Astrocyte of the cerebellum (primary cell): Measurements from ENCODE around the gene FBXL17.

ENCODE experiments used
- DNase-seq: peaks from one replicate; pipeline ENCODE4 v3.0.0-alpha.2; 2011; ENCODE audit warnings: low read depth
- H3K4me3 ChIP-seq: 2 replicates; pipeline ENCODE4 v1.5.1; 2011; ENCODE audit warnings: mild to moderate bottlenecking, low read depth, low read length, moderate library complexity
- in situ Hi-C: cut with HindIII; loops from 2 replicates; pipeline ENCODE4 v1.10.0; 2017; ENCODE audit warnings: low sequenced_read_pairs
- TF ChIP-seq, protein P1 (sequence below): IDR thresholded peaks from 2 replicates; pipeline ENCODE4 v1.5.1; 2012; ENCODE audit warnings: low read length, low read depth, moderate library complexity, mild to moderate bottlenecking; ENCODE audit errors: missing control alignments

The FBXL17 gene

DNA sequence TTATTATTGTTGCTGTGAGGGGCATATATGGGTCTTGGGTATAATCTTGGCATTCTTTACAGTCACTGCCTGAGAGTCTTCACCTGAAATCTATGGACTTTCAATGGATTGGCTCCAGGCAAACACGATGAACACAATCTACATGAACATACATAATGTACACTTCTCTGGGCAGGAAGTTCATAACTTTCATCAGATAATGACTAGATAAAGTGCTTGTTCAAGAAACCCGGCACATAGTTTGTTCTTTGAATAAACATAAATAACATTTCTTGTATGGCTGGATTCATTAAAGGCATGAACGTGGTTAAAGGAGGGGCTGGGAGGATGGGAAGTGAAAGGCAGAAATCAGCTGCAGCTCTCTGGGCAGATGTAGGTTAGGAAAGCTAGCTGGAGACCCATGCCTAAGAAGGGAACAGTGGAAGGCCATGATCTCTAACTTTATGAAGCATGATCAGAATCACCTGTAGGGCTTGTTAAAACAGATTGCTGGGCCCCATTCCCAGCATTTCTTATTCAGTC, 404.3 kb downstream of the FBXL17 start:
- TF ChIP-seq, protein P1, sequence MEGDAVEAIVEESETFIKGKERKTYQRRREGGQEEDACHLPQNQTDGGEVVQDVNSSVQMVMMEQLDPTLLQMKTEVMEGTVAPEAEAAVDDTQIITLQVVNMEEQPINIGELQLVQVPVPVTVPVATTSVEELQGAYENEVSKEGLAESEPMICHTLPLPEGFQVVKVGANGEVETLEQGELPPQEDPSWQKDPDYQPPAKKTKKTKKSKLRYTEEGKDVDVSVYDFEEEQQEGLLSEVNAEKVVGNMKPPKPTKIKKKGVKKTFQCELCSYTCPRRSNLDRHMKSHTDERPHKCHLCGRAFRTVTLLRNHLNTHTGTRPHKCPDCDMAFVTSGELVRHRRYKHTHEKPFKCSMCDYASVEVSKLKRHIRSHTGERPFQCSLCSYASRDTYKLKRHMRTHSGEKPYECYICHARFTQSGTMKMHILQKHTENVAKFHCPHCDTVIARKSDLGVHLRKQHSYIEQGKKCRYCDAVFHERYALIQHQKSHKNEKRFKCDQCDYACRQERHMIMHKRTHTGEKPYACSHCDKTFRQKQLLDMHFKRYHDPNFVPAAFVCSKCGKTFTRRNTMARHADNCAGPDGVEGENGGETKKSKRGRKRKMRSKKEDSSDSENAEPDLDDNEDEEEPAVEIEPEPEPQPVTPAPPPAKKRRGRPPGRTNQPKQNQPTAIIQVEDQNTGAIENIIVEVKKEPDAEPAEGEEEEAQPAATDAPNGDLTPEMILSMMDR: no peak
- in situ Hi-C loops: no loop called here
- DNase-seq: no peak
- no peak overlapping the region for H3K4me3 ChIP-seq

DNA sequence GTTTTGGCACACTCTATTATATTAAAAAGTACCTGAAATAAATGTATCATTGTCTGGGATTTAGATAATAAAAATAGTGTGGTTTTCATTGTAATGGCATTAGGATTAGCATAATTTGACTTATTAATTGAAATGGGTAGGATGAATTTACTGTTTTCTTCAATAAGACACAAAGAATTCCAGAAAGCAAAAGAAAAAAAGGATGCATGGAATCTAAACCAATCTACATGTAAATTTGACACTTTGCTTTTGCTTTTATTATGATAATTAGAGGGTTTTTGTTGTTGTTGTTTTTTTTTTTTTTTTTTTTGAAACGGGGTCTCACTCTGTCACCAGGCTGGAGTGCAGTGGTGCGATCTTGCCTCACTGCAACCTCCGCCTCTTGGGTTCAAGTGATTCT, 406.3 kb downstream of the FBXL17 start:
- in situ Hi-C loops: no loop called here
- no peak for DNase-seq
- H3K4me3 ChIP-seq: no peak overlapping the region
- TF ChIP-seq, protein P1: no peak

DNA sequence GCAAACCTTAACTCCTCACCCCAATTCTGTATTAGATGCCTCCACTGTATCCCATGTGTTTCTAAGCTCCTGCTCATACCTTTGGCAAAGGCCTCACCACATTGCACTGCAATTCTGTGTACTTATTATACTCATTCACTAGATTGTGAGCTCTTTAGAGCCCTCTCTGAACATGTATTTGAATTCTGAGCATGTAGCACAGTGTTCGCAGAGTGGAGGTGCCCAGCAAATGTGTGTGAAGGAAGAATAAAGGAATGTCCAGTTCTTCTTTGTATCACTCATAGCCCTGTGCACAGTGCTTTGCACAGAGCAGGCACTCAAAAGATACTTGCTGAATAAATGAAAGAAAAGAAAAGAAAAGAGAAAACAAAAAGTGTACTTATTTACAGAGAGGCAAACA, 410.1 kb downstream of the FBXL17 start:
- TF ChIP-seq, protein P1: no peak
- in situ Hi-C loops: no loop called here
- DNase-seq: no peak
- no peak overlapping the region for H3K4me3 ChIP-seq

DNA sequence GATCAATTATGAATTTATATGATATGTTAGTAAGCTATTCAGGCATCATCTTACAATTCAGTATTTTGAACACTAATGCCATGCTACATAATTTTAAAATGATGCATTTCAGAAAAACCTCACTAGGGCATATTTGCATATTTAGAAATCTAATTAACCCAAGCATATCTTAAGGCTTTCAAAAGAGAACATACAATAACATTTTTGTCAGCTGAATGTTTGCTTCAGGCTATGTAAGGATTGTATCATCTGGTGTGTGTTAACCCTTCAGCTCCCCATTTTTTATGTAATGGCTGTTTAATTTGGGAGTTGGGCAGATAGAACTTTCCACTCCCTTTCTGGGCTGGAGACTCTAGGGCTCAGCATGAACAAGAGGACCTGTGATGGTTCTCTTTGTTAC, 412.1 kb downstream of the FBXL17 start:
- TF ChIP-seq, protein P1: no peak
- in situ Hi-C loops: no loop called here
- no peak overlapping the region for H3K4me3 ChIP-seq
- DNase-seq: no peak

DNA sequence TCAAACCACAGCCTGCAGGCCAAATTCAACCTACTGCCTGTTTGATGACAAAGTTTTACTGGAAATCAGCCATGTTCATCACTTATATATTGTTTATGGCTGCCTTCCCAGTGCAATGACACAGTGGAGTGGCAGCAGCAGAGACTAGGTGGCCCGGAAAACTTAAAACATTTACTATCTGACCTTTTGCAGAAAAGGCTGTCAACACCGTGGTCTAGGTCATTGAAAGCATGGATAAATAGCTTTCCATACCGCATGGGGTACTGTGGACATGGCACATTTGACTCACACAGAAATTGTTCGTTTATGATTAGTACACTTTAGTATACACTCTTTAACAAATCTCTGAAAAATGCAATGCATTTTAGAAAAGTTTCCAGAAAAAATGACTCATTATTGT, 412.9 kb downstream of the FBXL17 start:
- in situ Hi-C loops: no loop called here
- TF ChIP-seq, protein P1: no peak
- no peak for DNase-seq
- no peak overlapping the region for H3K4me3 ChIP-seq

DNA sequence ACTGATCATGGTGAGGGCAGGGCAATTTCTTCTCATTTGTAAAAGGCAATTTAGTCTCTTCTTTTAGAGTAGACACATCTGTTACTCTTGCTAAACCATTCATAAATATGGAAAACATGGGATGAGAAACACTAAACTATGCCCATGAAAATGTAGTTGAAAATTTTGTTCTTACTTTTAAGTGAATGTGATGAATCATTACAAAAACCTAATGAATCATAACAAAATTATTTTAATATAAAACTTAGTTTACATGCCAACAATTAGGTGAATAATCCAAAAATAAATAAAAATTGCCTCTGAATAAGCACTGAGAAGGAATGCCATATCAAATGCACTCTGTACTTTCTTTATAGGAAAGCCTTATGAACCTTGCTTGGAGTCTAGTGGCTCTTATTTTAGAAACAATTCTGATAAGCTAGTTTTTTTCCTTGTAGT, 413.5 kb downstream of the FBXL17 start:
- DNase-seq: no peak
- TF ChIP-seq, protein P1: no peak
- in situ Hi-C loops: no loop called here
- H3K4me3 ChIP-seq: no peak overlapping the region

DNA sequence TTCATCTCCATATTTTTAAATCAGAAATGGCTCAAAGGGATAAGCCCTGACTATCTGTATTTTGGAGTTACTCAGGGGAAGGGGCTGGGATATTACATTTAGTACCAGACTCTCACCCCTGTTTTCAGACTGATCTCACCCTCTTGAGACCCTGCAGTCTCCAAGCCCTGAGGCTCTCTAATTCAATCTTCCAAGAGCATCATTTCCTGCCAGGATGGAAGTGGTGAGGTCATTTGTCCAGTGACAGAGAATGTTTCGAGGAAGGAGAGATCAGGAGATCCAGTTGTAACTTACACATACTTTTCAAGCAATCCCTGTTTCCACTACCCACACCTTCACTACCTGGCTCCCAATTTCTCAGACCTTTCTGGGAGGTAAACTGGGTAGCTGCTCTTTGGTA, 415.7 kb downstream of the FBXL17 start:
- DNase-seq: no peak
- TF ChIP-seq, protein P1: no peak
- in situ Hi-C loops: no loop called here
- H3K4me3 ChIP-seq: no peak overlapping the region
